NCI-H2107 (cell line): ENCODE data around the gene ELOA.
"Not testable (repeated sequence)": the region's sequence is repeated elsewhere in the genome, so short reads cannot be mapped to it uniquely, and the experiment has no call there.

Source experiments
- DNase-seq: peaks from one replicate; lab custom pipeline; 2025; lab: John Stamatoyannopoulos, UW

ELOA gene

GRCh38 chr1:23784846-23785245 is 41.6 kb downstream of the ELOA start:
- DNase-seq = no peak

- DNase-seq = no peak
These were observed 44.4 kb downstream of the ELOA start for GRCh38 chr1:23787701-23788100.

GRCh38 chr1:23788695-23789094 is 45.4 kb downstream of the ELOA start:
- no peak for DNase-seq

- DNase-seq = peak; percentile 90
These were observed 47.6 kb downstream of the ELOA start, which contains the start of gene LYPLA2 for GRCh38 chr1:23790696-23791515. Gene LYPLA2, plus strand, starts transcription at chr1:23791145. Its CDS starts 1,538 bp downstream, at chr1:23792683.

GRCh38 chr1:23791516-23792047 is 48.3 kb downstream of the ELOA start:
- DNase-seq = no peak

GRCh38 chr1:23792151-23792945 is 49.1 kb downstream of the ELOA start:
- DNase-seq = no peak

GRCh38 chr1:23793018-23793781 is 49.9 kb downstream of the ELOA start:
- DNase-seq = no peak

- DNase-seq = no peak
These were observed 50.8 kb downstream of the ELOA start for GRCh38 chr1:23793861-23794731.

- not testable (repeated sequence) for DNase-seq
These were observed 51.5 kb downstream of the ELOA start for GRCh38 chr1:23794732-23795182.

GRCh38 chr1:23795676-23796465 is 52.6 kb downstream of the ELOA start:
- no peak for DNase-seq

- DNase-seq = no peak
These were observed 53.4 kb downstream of the ELOA start for GRCh38 chr1:23796466-23797271.

GRCh38 chr1:23797478-23798448 is 54.5 kb downstream of the ELOA start:
- no peak for DNase-seq

- DNase-seq = no peak
These were observed 55.4 kb downstream of the ELOA start for GRCh38 chr1:23798662-23799142.

- no peak for DNase-seq
These were observed 55.9 kb downstream of the ELOA start for GRCh38 chr1:23799255-23799569.

- no peak for DNase-seq
These were observed 56.5 kb downstream of the ELOA start for GRCh38 chr1:23799570-23800399.

GRCh38 chr1:23800400-23801337 is 57.4 kb downstream of the ELOA start, which contains the start of gene GALE:
Gene GALE, minus strand, starts transcription at chr1:23800754. Its CDS starts 1,747 bp downstream, at chr1:23799007.
- peak; percentile 96 for DNase-seq
